Measurements from ENCODE around the gene FTSJ1.

The FTSJ1 gene

DNA sequence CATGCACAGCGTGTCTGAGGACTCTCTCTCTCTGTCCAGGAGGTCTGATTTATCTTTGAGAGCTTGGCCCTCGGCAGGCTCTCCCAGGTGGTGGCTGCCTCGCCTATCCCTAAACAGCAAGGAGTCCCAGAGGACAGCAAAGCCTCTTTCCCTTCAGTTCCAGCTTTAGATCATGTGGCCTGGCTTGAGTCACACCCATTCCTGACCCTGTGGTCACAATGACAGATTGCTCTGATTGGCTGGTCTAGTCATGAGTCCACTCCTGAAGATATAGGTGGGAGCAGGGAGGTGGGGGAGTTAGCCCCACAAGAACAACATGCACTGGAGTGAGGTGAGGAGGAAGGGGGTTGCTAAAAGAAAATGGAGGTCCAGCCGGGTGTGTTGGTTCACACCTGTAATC lies 20.7 kb downstream of the FTSJ1 start:
- Histone ChIP-seq H3K27me3 (replicated peaks) (no peaks in the 10 kb centered on the region), H3K27ac (no peak overlapping the region), H3K4me3 (ENCODE audit: low read depth, low read length) (no peak overlapping the region), H3K36me3 (replicated peaks) (no peaks in the 10 kb centered on the region)
- in situ Hi-C loops (cut with HindIII; ENCODE audit: low pct_ligation_motif_present, low sequenced_read_pairs), result no loop called here
- TF ChIP-seq, protein P1, sequence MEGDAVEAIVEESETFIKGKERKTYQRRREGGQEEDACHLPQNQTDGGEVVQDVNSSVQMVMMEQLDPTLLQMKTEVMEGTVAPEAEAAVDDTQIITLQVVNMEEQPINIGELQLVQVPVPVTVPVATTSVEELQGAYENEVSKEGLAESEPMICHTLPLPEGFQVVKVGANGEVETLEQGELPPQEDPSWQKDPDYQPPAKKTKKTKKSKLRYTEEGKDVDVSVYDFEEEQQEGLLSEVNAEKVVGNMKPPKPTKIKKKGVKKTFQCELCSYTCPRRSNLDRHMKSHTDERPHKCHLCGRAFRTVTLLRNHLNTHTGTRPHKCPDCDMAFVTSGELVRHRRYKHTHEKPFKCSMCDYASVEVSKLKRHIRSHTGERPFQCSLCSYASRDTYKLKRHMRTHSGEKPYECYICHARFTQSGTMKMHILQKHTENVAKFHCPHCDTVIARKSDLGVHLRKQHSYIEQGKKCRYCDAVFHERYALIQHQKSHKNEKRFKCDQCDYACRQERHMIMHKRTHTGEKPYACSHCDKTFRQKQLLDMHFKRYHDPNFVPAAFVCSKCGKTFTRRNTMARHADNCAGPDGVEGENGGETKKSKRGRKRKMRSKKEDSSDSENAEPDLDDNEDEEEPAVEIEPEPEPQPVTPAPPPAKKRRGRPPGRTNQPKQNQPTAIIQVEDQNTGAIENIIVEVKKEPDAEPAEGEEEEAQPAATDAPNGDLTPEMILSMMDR (IDR thresholded peaks at IDR 0.05; ENCODE audit: low read depth, low read length, missing control alignments), result no peak
- no peak for DNase-seq

DNA sequence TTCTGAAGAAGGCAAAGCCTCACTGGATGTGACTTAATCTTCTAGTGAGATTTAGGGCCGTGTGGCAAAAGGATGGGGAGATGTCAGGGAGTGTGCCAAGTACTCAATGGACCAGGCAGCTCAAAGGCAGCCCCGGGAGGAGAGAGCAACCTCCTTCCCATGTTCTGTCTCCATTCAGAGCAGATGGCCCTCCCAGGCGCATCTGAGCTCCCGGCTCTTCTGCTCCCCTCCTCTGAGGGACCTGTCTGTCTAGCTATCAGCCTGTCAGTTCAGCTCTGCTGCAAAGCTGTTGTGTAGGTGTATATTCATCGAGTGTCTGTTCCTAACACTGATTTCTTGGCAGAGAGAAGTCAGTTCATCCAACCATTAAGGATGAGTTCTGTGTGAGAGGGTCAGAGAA lies 21.9 kb downstream of the FTSJ1 start:
- Histone ChIP-seq H3K36me3 (replicated peaks) (no peaks in the 10 kb centered on the region), H3K4me3 (ENCODE audit: low read depth, low read length) (no peak overlapping the region), H3K27ac (peak overlapping the region; percentile 12), H3K27me3 (replicated peaks) (no peaks in the 10 kb centered on the region)
- no peak for DNase-seq
- TF ChIP-seq, protein P1 (IDR thresholded peaks at IDR 0.05; ENCODE audit: low read depth, low read length, missing control alignments), result no peak
- in situ Hi-C loops (cut with HindIII; ENCODE audit: low pct_ligation_motif_present, low sequenced_read_pairs), result no loop called here

DNA sequence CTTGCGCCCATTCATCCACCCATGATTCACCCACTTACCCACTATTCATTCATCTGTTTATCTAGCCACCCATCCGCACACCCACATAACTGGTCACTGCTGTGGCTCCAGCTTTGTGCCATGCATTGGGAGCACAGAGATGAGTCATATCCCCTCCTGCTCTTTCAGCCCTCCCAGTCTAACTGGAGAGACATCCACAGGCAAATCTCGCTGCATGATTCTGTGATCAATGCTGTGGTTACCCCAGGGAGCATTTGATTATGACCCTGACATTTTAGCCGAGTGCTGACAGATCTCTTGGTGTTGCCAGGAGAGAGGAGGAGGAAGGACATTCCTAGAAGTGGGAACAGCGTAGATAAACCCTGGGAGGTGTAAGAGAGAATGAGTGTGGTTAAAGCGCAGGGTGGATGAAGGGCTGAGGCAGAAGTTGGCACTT lies 22.4 kb downstream of the FTSJ1 start:
- peak; percentile 63 for DNase-seq
- in situ Hi-C loops (cut with HindIII; ENCODE audit: low pct_ligation_motif_present, low sequenced_read_pairs), result no loop called here
- Histone ChIP-seq H3K36me3 (replicated peaks) (no peaks in the 10 kb centered on the region), H3K27ac (no peak overlapping the region), H3K27me3 (replicated peaks) (no peaks in the 10 kb centered on the region), H3K4me3 (ENCODE audit: low read depth, low read length) (no peak overlapping the region)
- TF ChIP-seq, protein P1 (IDR thresholded peaks at IDR 0.05; ENCODE audit: low read depth, low read length, missing control alignments), result no peak

DNA sequence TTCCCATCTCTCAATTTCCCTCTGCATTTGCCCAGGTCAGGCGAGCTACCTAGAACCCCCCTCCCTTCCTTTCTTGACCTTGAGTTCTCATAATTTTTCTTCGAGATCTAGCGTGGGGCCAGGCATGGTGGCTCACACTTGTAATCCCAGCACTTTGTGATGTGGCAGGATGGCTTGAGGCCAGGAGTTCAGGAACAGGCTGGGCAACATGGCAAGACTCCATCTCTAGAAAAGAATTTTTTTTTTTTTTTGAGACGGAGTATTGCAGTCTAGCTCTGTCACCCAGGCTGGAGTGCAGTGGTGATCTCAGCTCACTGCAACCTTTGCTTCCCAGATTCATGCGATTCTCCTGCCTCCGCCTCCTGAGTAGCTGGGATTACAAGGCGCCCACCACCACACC lies 28.3 kb downstream of the FTSJ1 start:
- DNase-seq, result no peak
- no peak overlapping the region for H3K27ac ChIP-seq
- H3K4me3 ChIP-seq (ENCODE audit: low read depth, low read length), result no peak overlapping the region
- no peaks in the 10 kb centered on the region for H3K27me3 ChIP-seq (replicated peaks)
- TF ChIP-seq, protein P1 (IDR thresholded peaks at IDR 0.05; ENCODE audit: low read depth, low read length, missing control alignments), result no peak
- in situ Hi-C loops (cut with HindIII; ENCODE audit: low pct_ligation_motif_present, low sequenced_read_pairs), result no loop called here
- H3K36me3 ChIP-seq (replicated peaks), result no peaks in the 10 kb centered on the region

DNA sequence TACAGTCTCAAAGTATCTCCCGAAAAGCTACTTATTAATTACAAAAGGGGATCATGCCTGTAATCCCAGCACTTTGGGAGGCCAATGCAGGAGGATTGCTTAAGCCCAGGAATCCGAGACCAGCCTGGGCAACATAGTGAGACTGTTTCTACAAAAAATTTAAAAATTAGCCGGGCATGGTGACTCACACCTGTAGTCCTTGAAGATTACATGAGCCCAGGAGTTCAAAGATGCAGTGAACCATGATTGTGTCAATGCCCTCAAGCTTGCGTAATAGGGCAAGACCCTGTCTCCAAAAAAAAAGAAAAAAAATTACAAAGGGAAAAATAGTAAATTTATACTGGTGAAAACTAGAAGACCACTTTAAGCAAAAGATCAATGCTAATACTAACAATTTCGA lies 29.5 kb downstream of the FTSJ1 start:
- TF ChIP-seq, protein P1 (IDR thresholded peaks at IDR 0.05; ENCODE audit: low read depth, low read length, missing control alignments), result no peak
- Histone ChIP-seq H3K4me3 (ENCODE audit: low read depth, low read length) (no peak overlapping the region), H3K27me3 (replicated peaks) (no peaks in the 10 kb centered on the region), H3K36me3 (replicated peaks) (no peaks in the 10 kb centered on the region), H3K27ac (no peak overlapping the region)
- no peak for DNase-seq
- in situ Hi-C loops (cut with HindIII; ENCODE audit: low pct_ligation_motif_present, low sequenced_read_pairs), result no loop called here

DNA sequence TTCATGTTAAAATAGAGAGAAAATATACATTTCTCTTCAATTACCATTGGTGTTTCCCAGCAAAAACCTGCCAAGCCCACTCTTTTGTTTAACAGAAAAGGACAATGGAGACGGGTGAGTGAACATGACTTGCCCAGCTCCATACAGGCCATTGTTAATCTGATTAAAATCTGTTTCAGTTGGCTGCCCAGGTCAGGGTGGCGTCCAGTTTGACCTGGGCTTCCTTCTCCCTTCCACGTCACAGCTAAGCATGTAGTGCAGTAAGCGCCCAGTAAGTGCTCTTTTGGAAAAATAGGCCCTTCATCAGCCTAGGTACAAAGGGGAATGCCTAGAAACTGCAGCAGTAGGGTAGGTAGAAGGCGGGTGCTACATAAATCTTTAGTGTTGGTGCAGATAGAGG lies 31.2 kb downstream of the FTSJ1 start:
- TF ChIP-seq, protein P1 (IDR thresholded peaks at IDR 0.05; ENCODE audit: low read depth, low read length, missing control alignments), result no peak
- in situ Hi-C loops (cut with HindIII; ENCODE audit: low pct_ligation_motif_present, low sequenced_read_pairs), result no loop called here
- Histone ChIP-seq H3K4me3 (ENCODE audit: low read depth, low read length) (no peak overlapping the region), H3K27ac (no peak overlapping the region), H3K36me3 (replicated peaks) (no peaks in the 10 kb centered on the region), H3K27me3 (replicated peaks) (no peaks in the 10 kb centered on the region)
- no peak for DNase-seq
